A673 (cell line): Measurements from ENCODE around the gene COMP. TPM values are rescaled to one million over a fixed set of nuclear protein-coding genes. Genes with fewer than 3 reads are reported as not detected.
"Not testable (repeated sequence)": the region's sequence is repeated elsewhere in the genome, so short reads cannot be mapped to it uniquely, and the experiment has no call there.

Experiments
- BruUV-seq: library from RNA; stranded (reverse); fragments of 400-500 nt; replicated peaks from 2 replicates; lab custom pipeline; 2021; lab: Mats Ljungman, UMichigan
- CTCF ChIA-PET: fragments of 300-600 bp; sonication (Branson Sonifier 250); formaldehyde crosslinking; loops from one replicate; lab custom pipeline; 2022; ENCODE audit warnings: antibody characterized with exemption; lab: Charles Lee
- POLR2A ChIA-PET: fragments of 300-600 bp; sonication (Branson Sonifier 250); formaldehyde crosslinking; loops from one replicate; lab custom pipeline; 2022; ENCODE audit warnings: antibody characterized with exemption; ENCODE audit not compliant: low non-redundant PET; lab: Charles Lee
- DNase-seq: peaks from one replicate; pipeline ENCODE4 v3.0.0-alpha.2; 2015; ENCODE audit warnings: low spot score
- H3K27ac ChIP-seq: fragments of 200-600 bp; sonication (generic); 2 replicates; pipeline ENCODE4 v1.5.1; 2016; ENCODE audit warnings: mixed run types, low read depth, mild to moderate bottlenecking, mixed read lengths, antibody characterized with exemption, low read length; ENCODE audit not compliant: poor library complexity, severe bottlenecking
- H3K27me3 ChIP-seq: fragments of 200-600 bp; sonication (generic); replicated peaks from 2 replicates; pipeline ENCODE4 v1.6.1; 2017; ENCODE audit warnings: mixed run types, low read depth, mild to moderate bottlenecking, mixed read lengths, antibody characterized with exemption, low read length; ENCODE audit not compliant: insufficient read depth, poor library complexity
- H3K36me3 ChIP-seq: fragments of 200-600 bp; sonication (generic); 2 replicates; pipeline ENCODE4 v1.6.1; 2016; ENCODE audit warnings: mixed run types, mild to moderate bottlenecking, mixed read lengths, antibody characterized with exemption, low read length; ENCODE audit not compliant: insufficient read depth, poor library complexity, severe bottlenecking
- H3K4me1 ChIP-seq: fragments of 200-600 bp; sonication (generic); 2 replicates; pipeline ENCODE4 v1.6.1; 2017; ENCODE audit warnings: mixed run types, mild to moderate bottlenecking, mixed read lengths, antibody characterized with exemption, low read length; ENCODE audit not compliant: insufficient read depth, poor library complexity, severe bottlenecking
- H3K4me3 ChIP-seq: fragments of 200-600 bp; sonication (generic); 2 replicates; pipeline ENCODE4 v1.5.1; 2016; ENCODE audit warnings: low read depth, mixed run types, mild to moderate bottlenecking, mixed read lengths, low read length; ENCODE audit not compliant: poor library complexity, severe bottlenecking
- H3K9me3 ChIP-seq: fragments of 200-600 bp; sonication (generic); 2 replicates; pipeline ENCODE4 v1.6.1; 2016; ENCODE audit warnings: mixed run types, low read depth, mild to moderate bottlenecking, mixed read lengths, antibody characterized with exemption, low read length; ENCODE audit not compliant: poor library complexity, severe bottlenecking
- EZH2 ChIP-seq: fragments of 200-600 bp; sonication (generic); IDR thresholded peaks from 2 replicates; pipeline ENCODE4 v1.6.1; 2017; ENCODE audit warnings: borderline replicate concordance, low read depth, mild to moderate bottlenecking, mixed read lengths, antibody characterized with exemption, low read length; ENCODE audit not compliant: poor library complexity, severe bottlenecking
- intact Hi-C: fragments of 100-400 bp; cut with micrococcal nuclease; formaldehyde crosslinking; loops from one replicate; pipeline ENCODE4 v1.10.0; 2022; ENCODE audit not compliant: unreplicated experiment
- total RNA-seq: library from RNA; stranded (reverse); gene quantifications from 2 replicates; pipeline ENCODE4 v1.2.3, GENCODE V29; 2021
- TF ChIP-seq, protein P1 (sequence below): fragments of 300-800, 200-600 bp; sonication (generic); conservative IDR thresholded peaks from 2 replicates; pipeline ENCODE4 v1.5.1; 2017; ENCODE audit warnings: low read depth, mild to moderate bottlenecking, antibody characterized with exemption, low read length, moderate library complexity, mixed read lengths

Gene COMP
- total RNA-seq, 1 experiment from 2014 or later = not detected

DNA sequence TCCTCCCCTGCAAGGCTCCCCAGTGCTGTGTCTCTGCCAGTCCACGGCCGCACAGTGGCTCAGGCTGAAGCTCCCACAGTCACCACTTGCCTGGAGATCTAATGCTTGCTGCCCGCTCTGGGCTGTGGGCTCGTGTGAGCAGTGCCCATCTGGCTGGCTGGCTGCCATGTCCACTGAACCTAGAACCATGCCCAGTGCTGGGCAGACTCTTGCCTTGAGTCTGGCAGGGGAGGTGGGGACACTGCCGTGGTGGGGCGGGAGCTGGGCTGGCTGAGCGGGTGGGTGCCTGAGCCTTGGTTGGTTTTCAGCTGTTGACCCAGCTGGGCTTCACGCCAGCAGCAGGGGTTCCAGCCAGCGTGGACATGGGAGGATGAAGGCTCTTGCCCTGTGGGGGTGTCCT, 55.4 kb downstream of the COMP start:
- TF ChIP-seq EZH2 = no peak
- TF ChIP-seq, protein P1, sequence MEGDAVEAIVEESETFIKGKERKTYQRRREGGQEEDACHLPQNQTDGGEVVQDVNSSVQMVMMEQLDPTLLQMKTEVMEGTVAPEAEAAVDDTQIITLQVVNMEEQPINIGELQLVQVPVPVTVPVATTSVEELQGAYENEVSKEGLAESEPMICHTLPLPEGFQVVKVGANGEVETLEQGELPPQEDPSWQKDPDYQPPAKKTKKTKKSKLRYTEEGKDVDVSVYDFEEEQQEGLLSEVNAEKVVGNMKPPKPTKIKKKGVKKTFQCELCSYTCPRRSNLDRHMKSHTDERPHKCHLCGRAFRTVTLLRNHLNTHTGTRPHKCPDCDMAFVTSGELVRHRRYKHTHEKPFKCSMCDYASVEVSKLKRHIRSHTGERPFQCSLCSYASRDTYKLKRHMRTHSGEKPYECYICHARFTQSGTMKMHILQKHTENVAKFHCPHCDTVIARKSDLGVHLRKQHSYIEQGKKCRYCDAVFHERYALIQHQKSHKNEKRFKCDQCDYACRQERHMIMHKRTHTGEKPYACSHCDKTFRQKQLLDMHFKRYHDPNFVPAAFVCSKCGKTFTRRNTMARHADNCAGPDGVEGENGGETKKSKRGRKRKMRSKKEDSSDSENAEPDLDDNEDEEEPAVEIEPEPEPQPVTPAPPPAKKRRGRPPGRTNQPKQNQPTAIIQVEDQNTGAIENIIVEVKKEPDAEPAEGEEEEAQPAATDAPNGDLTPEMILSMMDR = no peak
- peak overlapping the region; percentile 35 for H3K27ac ChIP-seq
- no peaks in the 10 kb centered on the region for H3K27me3 ChIP-seq
- no peak overlapping the region for H3K4me3 ChIP-seq
- intact Hi-C loops = no loop called here
- no TSS peak for BruUV-seq
- H3K36me3 ChIP-seq = no peaks in the 10 kb centered on the region
- DNase-seq = no peak
- POLR2A ChIA-PET = no interaction called here
- H3K4me1 ChIP-seq = peaks cover 54% of the 10 kb centered on the region
- H3K9me3 ChIP-seq = no peaks in the 10 kb centered on the region
- CTCF ChIA-PET = no interaction called here

DNA sequence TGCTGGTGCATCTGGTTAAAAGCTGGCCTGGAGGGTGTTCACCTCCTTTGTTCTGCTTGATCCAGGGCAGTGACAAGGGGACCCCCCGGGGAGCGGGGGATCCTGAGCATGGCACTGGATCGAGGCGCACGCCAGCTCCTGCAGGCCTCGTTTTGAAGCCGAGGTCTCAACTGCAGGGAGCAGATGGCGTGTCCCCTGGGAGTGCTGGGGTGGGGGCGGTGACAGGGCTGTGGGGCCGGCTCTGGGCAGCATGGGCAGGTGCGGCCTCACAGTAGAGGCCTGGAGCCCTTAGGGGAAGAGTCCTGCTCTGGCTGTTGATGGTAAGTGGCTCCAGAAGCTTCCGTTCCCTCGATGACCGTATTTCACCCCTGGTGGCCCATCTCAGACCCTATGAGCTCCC, 55.8 kb downstream of the COMP start:
- TF ChIP-seq EZH2 = no peak
- TF ChIP-seq, protein P1 = no peak
- BruUV-seq = no TSS peak
- POLR2A ChIA-PET = no interaction called here

DNA sequence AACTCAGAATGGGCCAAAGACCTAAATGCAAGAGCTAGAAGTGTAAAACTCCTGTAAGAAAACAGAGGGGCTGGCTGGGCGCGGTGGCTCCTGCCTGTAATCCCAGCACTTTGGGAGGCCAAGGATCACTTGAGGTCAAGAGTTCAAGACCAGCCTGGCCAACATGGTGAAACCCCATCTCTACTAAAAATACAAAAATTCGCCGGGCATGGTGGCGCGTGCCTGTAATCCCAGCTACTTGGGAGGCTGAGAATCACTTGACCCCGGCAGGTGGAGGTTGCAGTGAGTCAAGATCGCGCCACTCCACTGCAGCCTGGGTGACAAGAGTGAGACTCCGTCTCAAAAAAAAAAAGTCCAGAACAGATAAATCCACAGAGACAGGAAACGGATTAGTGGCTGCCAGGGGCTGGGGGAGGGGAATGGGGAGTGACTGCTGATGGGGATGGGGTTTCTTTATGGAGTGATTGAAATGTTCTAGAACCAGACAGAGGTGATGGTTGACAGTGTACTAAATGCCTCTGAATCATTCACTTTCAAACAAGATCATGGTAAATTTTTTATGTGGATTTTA, 57.3 kb downstream of the COMP start:
- H3K4me1 ChIP-seq = peaks cover 57% of the 10 kb centered on the region
- peak overlapping the region; percentile 75 for H3K27ac ChIP-seq
- H3K9me3 ChIP-seq, H3K27me3 ChIP-seq, CTCF ChIA-PET, H3K36me3 ChIP-seq, H3K4me3 ChIP-seq, BruUV-seq, intact Hi-C loops, POLR2A ChIA-PET: not testable (repeated sequence)
- peak; percentile 69 for DNase-seq

More for the DNA sequence above, 55.8 kb downstream of the COMP start:
- H3K4me1 ChIP-seq = peaks cover 57% of the 10 kb centered on the region
- H3K27ac ChIP-seq = peak overlapping the region; percentile 35
- CTCF ChIA-PET = no interaction called here
- H3K36me3 ChIP-seq = no peaks in the 10 kb centered on the region
- H3K9me3 ChIP-seq = no peaks in the 10 kb centered on the region
- H3K4me3 ChIP-seq = no peak overlapping the region
- no peaks in the 10 kb centered on the region for H3K27me3 ChIP-seq
- intact Hi-C loops = no loop called here
- DNase-seq = no peak

DNA sequence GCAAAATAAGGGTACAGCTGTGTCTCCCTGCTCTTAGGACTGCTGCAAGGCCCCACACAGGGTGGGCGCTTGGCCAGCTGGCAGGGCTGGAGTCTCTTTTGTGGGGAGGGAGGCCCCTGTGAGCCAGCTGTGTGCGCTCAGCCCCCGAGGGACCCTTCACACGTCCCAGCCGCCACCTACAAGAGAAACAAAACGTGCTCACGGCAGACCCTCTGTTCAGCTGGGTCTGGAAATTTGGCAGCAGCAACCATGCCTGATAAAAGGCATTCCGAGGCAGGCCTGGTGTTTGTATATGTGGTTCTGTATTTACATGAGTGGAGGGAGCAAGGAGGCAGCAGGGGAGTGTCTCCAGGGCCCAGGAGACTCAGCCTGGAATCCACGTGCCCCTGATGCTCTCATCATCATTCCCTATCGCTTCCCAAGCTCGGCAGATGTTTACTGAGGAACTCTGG, 57.9 kb downstream of the COMP start:
- Histone ChIP-seq H3K9me3 (no peaks in the 10 kb centered on the region), H3K36me3 (no peaks in the 10 kb centered on the region), H3K27me3 (no peaks in the 10 kb centered on the region), H3K4me3 (no peak overlapping the region), H3K4me1 (peaks cover 57% of the 10 kb centered on the region), H3K27ac (peak overlapping the region; percentile 75)
- CTCF ChIA-PET = no interaction called here
- intact Hi-C loops = no loop called here
- no TSS peak for BruUV-seq
- DNase-seq = peak; percentile 46
- TF ChIP-seq, protein P1 = no peak
- no peak for TF ChIP-seq EZH2
- POLR2A ChIA-PET = no interaction called here
